Posterior vena cava (tissue), 2 donors: ENCODE measurements around the gene ITIH1. TPM values are rescaled to one million over a fixed set of nuclear protein-coding genes. Genes with fewer than 3 reads are reported as not detected.

Experiments
- DNase-seq: peaks from one replicate; pipeline ENCODE4 v3.0.0-alpha.2; 2020; ENCODE audit warnings: low spot score
- intact Hi-C, 2 donors: fragments of 100-400 bp; cut with DNase I; formaldehyde crosslinking; loops; one replicate each; pipeline versions ENCODE4 v1.14.1 to v1.14.2; 2022 to 2023
- total RNA-seq, 2 donors: library from RNA; stranded (reverse); fragmentation: NEBNext Ultra II Directional; extraction: Animal tissue kit (Norgen Biotek cat#: 25700); gene quantifications; one replicate each; pipeline ENCODE4 v1.2.1, GENCODE V29; 2021
- donor health status: DM: yes; HTN: yes; CAD: no.
- donor health status: DM: yes; HTN: yes; CAD: no.

Gene ITIH1
- total RNA-seq, 2 donors from 2014 or later: 1.3 to 2.6 TPM

GRCh38 chr3:52831500-52832301 is 54.3 kb downstream of the ITIH1 start:
- peak; percentile 89 for DNase-seq
- intact Hi-C loops: no loop called here

GRCh38 chr3:52833202-52833601 is 55.8 kb downstream of the ITIH1 start:
- DNase-seq: no peak
- intact Hi-C loops: no loop called here

- intact Hi-C loops: loop anchor here in 1 of 2 donors (5.0 kb wide), 1 partner anchor 743 kb away; no protein-coding TSS in a partner anchor
- no peak for DNase-seq
Observed at GRCh38 chr3:52834871-52835501, 57.6 kb downstream of the ITIH1 start, which contains the start of gene MUSTN1. Gene MUSTN1, minus strand, starts transcription at chr3:52835019. Its CDS starts 71 bp downstream, at chr3:52834948.

DNA sequence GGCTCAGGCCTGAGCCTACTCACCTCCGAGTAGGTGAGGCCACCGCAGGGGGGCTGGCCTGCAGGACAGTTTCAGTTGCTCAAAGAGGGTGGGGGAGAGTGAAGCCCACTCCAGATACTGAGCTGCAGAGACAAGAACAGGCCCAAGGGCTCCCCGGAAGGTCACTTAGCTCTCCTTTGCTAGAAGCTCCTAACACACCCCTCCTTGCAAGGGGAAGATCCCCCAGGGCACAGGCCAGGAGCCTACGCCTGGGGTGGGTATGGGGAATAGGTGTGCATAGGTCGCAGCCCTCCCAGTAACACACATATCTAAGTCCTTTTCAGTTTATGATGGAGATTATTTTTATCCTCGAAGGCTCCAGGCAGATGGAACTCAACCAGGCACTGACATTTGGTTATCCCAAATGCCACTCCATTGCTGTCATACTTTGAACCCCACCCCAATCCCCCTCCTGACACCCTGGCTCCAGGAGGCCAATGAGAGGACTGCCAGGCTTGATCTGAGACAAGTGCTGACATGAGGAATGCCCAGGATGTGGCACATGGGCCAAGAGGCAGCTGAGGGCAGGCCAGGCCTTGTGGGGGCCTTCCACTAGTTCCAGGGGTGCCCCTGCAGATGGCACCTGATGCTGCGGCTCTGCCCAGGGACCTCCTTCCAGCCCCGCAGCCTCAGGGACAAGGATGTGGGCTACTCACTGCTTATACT is 58.5 kb downstream of the ITIH1 start:
- intact Hi-C loops: loop anchor here in 1 of 2 donors (5.0 kb wide), 1 partner anchor 744 kb away; no protein-coding TSS in a partner anchor
- DNase-seq: no peak

GRCh38 chr3:52836471-52836845 is 59.1 kb downstream of the ITIH1 start:
- intact Hi-C loops: loop anchor here in 1 of 2 donors (5.0 kb wide), 1 partner anchor 744 kb away; no protein-coding TSS in a partner anchor
- DNase-seq: no peak

- intact Hi-C loops: loop anchor here in 1 of 2 donors (5.0 kb wide), 1 partner anchor 745 kb away; no protein-coding TSS in a partner anchor
- DNase-seq: no peak
Observed at GRCh38 chr3:52836986-52837385, 59.6 kb downstream of the ITIH1 start.

DNA sequence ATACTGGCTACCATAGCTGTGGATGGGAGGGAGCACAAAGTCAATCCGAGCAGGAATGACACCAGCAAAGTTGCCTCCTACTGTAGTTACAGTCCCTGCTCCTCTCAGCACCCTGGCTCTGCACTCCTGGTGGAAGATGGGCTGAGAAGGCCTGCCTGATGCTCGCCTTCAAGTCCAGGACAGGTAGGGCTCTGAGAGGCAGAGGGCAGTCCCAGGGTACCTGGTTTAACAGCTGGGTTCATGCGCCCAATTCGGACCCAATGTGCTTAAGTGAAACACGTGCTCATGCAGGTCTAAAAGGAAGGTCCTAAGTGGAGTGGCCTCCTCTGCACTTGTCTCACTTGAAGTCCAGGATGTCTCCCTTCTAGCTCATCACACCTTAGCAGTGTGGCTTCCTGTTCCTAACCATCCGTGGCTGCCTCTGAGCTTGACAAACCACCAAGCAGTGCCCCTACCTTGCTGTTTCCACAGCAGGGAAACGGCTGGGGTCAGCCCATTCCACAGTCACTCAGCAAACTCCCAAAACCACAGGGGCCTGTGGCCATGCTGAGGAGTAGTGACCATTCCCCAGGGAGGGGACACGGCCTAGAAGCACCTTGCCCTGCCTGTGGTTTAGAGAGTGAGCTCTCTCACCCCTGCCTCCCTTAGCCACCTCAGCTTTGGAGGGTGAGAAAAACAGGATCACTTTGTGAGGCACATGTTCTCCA is 61.3 kb downstream of the ITIH1 start:
- peak; percentile 36 for DNase-seq

DNA sequence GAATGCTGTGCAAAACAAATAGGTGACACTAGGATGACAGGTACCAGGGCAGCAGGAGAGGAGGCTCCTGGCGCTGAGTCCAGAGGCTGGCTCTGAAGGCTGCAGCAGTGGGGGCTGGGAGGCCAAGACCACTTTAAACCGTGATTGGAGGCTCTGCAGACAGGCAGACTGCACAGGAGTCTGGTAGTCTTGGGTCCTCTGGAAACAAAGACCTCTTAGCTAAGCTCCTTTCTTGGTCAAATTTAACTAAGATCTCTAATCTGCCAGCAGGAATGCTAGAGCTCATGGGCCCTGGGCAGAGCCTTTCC is 61.8 kb downstream of the ITIH1 start:
- intact Hi-C loops: loop anchor here in 1 of 2 donors (5.0 kb wide), 1 partner anchor 747 kb away; no protein-coding TSS in a partner anchor
- no peak for DNase-seq

More for the DNA sequence above, 61.3 kb downstream of the ITIH1 start:
- intact Hi-C loops: loop anchor here in 1 of 2 donors (5.0 kb wide), 1 partner anchor 746 kb away; no protein-coding TSS in a partner anchor

- intact Hi-C loops: loop anchor here (5.0 kb wide), 2 partner anchors 57 to 748 kb away; partner anchors contain the start of gene STIMATE (in 1 of the 2)
- DNase-seq: peak; percentile 70
Observed at GRCh38 chr3:52839892-52840545, 62.6 kb downstream of the ITIH1 start.

DNA sequence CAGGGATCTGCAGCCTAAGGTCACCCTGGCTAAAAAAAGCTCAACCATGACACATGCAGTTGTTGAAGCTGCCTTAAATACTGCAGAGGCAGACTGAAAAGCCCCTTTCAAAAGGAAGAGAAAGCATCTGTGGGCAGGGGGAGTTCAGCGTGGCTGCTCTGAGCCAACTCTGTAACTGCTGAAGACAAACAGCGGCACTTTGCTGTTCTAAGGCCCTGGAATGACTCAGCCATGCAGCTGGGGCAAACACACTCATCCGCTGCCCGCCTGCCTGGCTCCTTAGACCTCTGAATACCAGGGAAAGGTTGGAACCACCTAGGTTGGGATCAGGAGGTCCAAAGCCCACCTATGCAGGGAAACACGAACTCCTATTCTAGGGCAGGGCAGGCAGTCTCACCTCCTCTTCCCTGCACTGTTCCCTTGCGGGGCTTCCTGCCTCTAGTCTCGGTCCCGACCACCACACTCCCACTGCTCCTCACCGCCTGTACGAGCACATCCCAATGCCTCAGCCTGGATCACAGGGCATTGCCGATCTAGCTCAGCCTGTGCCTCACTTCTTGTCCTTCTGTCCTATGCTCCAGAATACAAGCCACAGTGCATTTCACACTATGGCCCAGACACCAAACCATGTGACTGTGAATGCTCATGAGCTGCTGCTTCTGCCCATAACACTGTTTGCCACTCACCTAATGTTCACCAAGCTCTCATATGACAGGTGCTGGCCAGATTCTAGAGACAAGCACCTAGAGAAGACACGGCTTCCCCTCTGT is 64.0 kb downstream of the ITIH1 start:
- intact Hi-C loops: loop anchor here in 1 of 2 donors (5.0 kb wide), 1 partner anchor 56 kb away; the partner anchor contains the start of gene STIMATE
- DNase-seq: peak; percentile 54

Other genes starting within 250 kb of the ITIH1 start
- gene NT5DC2, start 243.7 kb upstream of the ITIH1 start, total RNA-seq: 10 to 100 TPM; 42.7 to 48.6 TPM
- 10 to 100 TPM; 13.8 to 22.8 TPM for gene UQCC5, start 241.0 kb upstream of the ITIH1 start, total RNA-seq
- gene PBRM1, start 91.7 kb upstream of the ITIH1 start, total RNA-seq: 10 to 100 TPM; 63.8 to 78.1 TPM
- 10 to 100 TPM; 46.1 to 50.5 TPM for gene GNL3, start 91.6 kb upstream of the ITIH1 start, total RNA-seq
- 10 to 100 TPM; 33.5 to 55.9 TPM for gene GLT8D1, start 71.8 kb upstream of the ITIH1 start, total RNA-seq
- gene SPCS1, start 71.5 kb upstream of the ITIH1 start, total RNA-seq: 10 to 100 TPM; 63.9 to 70.2 TPM
- gene NEK4, start 6.7 kb upstream of the ITIH1 start, total RNA-seq: 10 to 100 TPM; 17.3 to 21.5 TPM
- gene ITIH3, start 17.2 kb downstream of the ITIH1 start, total RNA-seq: 10 to 100 TPM; 14.8 to 16.1 TPM
- gene ITIH4, start 53.1 kb downstream of the ITIH1 start, total RNA-seq: 10 to 100 TPM; 19.1 to 28.8 TPM
- 100 to 1,000 TPM in 1 of 2 donors, 10 to 100 TPM in 1; 78.5 to 105 TPM for gene MUSTN1, start 57.4 kb downstream of the ITIH1 start, total RNA-seq
- gene STIMATE, start 119.9 kb downstream of the ITIH1 start, total RNA-seq: 10 to 100 TPM; 20.7 to 24.1 TPM